Measurements from ENCODE around the gene ELL2.

Gene ELL2

DNA sequence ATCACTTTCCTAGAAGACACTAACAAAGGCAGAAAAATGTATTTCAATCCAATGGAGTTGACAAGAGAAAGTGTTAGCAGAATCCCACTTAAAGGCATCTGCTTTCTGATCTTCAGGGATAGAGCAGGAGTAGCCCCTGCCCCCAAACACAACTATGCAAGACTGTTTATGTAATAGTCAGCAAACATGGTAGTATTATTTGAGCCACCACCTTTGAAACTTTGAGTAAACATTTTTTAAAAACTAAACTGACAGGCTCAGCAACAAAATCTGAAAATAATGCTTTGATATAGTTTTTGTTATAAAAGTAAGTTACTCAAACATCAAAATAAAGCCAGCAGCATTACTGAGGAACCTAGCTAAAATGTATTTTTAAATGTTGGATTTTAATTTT lies 4.8 kb downstream of the ELL2 start:
- DNase-seq (ENCODE audit: extremely low read depth in 1 of 2, low read depth in 1 of 2) = no peak

- DNase-seq (ENCODE audit: extremely low read depth in 1 of 2, low read depth in 1 of 2) = no peak
Measured at GRCh38 chr5:95956021-95956899, 5.4 kb downstream of the ELL2 start.

DNA sequence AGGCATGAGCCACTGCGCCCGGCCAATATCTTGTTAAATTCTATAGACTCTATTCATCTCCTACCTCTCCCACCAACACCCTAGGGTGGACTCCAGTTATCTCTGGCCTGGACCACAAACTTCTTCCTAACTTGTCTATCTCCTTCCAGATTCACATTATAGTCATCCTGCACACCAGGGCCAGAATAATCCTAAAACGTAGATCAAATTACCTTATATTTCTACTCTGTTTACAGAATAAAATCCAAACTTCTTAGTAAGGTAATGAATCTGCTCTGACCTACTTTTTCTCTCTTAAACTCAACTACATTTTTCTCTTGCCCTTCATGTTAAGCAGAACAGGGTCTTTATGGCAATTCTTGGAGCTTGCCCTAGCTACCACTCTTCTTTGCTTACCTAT lies 6.9 kb downstream of the ELL2 start:
- no peak for DNase-seq (ENCODE audit: extremely low read depth in 1 of 2, low read depth in 1 of 2)

- no peak for DNase-seq (ENCODE audit: extremely low read depth in 1 of 2, low read depth in 1 of 2)
Measured at GRCh38 chr5:95953021-95953702, 8.5 kb downstream of the ELL2 start.

DNA sequence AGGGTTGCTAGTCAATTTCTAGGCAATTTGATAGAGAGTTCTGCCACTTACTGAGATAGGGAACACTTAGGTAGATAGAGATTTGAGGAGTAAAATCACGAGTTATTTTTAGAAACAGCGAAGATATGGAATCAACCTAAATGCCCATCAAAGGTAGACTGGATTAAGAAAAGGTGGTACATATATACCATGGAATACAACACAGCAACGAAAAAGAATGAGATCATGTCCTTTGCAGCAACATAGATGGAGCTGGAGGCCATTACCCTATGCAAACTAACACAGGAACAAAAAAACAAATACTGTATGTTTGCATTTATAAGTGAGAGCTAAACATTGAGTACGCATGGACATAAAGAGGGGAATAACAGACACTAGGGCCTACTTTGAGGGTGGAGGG lies 9.7 kb downstream of the ELL2 start:
- DNase-seq (ENCODE audit: extremely low read depth in 1 of 2, low read depth in 1 of 2) = no peak

DNA sequence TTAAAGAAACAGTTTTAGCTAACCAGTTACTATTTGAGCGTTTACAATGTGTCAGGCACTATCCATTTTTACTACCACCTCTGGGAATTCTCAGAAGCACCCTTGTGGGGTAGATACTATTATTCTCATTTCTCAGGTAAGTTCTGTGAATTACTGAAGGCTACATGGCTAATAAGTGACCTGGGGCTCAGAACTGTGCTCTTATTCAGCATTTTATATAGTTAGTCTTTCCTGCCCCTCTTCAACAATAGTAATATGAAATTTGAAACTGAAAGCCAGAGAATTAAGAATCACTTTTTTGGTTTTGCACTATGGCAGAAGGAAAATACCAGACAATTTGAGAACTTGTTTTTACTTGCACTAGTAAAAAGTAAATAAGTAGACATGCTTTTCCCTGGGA lies 11.8 kb downstream of the ELL2 start:
- no peak for DNase-seq (ENCODE audit: extremely low read depth in 1 of 2, low read depth in 1 of 2)

GRCh38 chr5:95948631-95949030 lies 13.0 kb downstream of the ELL2 start:
- no peak for DNase-seq (ENCODE audit: extremely low read depth in 1 of 2, low read depth in 1 of 2)

GRCh38 chr5:95946451-95946850 lies 15.2 kb downstream of the ELL2 start:
- DNase-seq (ENCODE audit: extremely low read depth in 1 of 2, low read depth in 1 of 2) = no peak

DNA sequence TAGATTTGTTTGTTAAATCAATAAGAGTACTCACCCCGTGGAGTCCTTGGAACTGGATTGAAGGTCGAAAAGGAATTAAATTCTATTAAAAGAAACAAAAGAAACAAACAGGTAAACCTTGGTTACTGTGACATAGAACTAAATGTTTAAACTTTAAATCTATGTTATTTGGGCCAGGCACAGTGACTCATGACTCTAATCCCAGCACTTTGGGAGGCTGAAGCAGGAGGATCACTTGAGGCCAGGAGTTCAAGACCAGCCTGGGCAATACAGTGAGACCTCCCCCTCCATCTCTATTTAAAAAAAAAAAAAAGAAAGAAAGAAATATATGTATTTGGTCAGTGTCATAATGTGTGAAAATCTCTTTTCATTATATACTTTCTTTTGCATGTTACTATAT lies 18.7 kb downstream of the ELL2 start:
- DNase-seq (ENCODE audit: extremely low read depth in 1 of 2, low read depth in 1 of 2) = no peak

GRCh38 chr5:95942414-95942813 lies 19.2 kb downstream of the ELL2 start:
- no peak for DNase-seq (ENCODE audit: extremely low read depth in 1 of 2, low read depth in 1 of 2)

GRCh38 chr5:95941756-95942155 lies 19.9 kb downstream of the ELL2 start:
- no peak for DNase-seq (ENCODE audit: extremely low read depth in 1 of 2, low read depth in 1 of 2)

- DNase-seq (ENCODE audit: extremely low read depth in 1 of 2, low read depth in 1 of 2) = no peak
Measured at GRCh38 chr5:95940758-95941682, 20.6 kb downstream of the ELL2 start.

- DNase-seq (ENCODE audit: extremely low read depth in 1 of 2, low read depth in 1 of 2) = no peak
Measured at GRCh38 chr5:95939465-95939864, 22.2 kb downstream of the ELL2 start.

GRCh38 chr5:95938766-95939165 lies 22.9 kb downstream of the ELL2 start:
- DNase-seq (ENCODE audit: extremely low read depth in 1 of 2, low read depth in 1 of 2) = no peak

DNA sequence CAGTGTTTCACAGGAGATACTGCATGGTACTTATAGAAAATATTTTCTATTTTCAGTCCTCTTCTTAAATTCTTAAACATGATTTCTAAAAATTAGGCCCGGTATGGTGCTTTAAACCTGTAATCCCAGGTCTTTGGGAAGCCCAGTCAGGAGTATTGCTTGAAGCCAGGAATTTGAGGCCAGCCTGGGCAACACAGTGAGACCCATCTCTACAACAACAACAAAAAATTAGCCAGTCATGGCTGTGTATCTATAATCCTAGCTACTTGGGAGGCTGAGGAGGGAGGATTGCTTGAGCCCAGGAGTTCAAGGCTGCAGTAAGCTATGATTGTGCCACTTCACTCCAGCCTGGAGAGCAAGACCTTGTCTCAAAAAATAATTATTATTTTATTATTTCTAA lies 23.3 kb downstream of the ELL2 start:
- no peak for DNase-seq (ENCODE audit: extremely low read depth in 1 of 2, low read depth in 1 of 2)

- no peak for DNase-seq (ENCODE audit: extremely low read depth in 1 of 2, low read depth in 1 of 2)
Measured at GRCh38 chr5:95937607-95938152, 24.0 kb downstream of the ELL2 start.

- DNase-seq (ENCODE audit: extremely low read depth in 1 of 2, low read depth in 1 of 2) = no peak
Measured at GRCh38 chr5:95936812-95937397, 24.7 kb downstream of the ELL2 start.

- no peak for DNase-seq (ENCODE audit: extremely low read depth in 1 of 2, low read depth in 1 of 2)
Measured at GRCh38 chr5:95935553-95936100, 26.0 kb downstream of the ELL2 start.

DNA sequence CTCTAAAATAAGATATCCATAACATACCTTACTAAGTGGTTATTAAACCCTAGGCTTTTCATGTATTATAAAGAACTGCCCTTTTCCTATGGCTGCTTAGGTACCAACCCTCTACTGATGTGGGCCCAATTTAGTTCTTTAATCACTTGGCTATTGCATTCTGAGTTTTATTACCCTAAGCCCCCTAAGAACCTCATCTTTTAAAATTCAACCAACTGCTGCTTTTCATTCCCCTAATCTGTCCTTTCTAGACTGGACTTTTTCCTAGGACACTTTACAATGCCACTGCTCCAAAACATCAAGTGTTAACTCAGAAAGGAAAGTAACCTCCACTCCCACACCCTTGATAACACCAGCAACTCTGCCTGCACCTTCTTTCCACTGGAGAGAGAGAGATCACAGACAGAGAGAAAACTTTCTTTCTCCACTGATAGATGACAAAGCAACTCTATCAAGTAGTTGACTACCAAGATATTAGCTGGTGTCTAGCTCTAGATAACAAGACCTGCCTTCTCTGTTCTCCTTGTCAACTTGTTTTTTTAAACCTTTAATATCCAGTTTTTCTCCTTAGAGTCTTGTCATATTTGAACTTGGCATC lies 27.3 kb downstream of the ELL2 start:
- no peak for DNase-seq (ENCODE audit: extremely low read depth in 1 of 2, low read depth in 1 of 2)

GRCh38 chr5:95932941-95933340 lies 28.7 kb downstream of the ELL2 start:
- no peak for DNase-seq (ENCODE audit: extremely low read depth in 1 of 2, low read depth in 1 of 2)
